DOHH2 (cell line): ENCODE data around the gene IGF2BP3.

Experiments
- CTCF ChIP-seq: fragments of 200-600 bp; sonication (generic); IDR thresholded peaks from one replicate; pipeline ENCODE4 v1.5.1; 2014; ENCODE audit warnings: antibody characterized with exemption, mild to moderate bottlenecking, low read depth, low read length; ENCODE audit not compliant: poor library complexity, severe bottlenecking
- EZH2phosphoT487 ChIP-seq: fragments of 200-600 bp; sonication (generic); IDR thresholded peaks from 2 replicates; pipeline ENCODE4 v1.6.1; 2017; ENCODE audit warnings: borderline replicate concordance, mild to moderate bottlenecking, antibody characterized with exemption, low read length, moderate library complexity, mixed read lengths

- TF ChIP-seq EZH2phosphoT487: no peak
- no peak for TF ChIP-seq CTCF
Measured at GRCh38 chr7:23404546-23405239, 65.6 kb downstream of the IGF2BP3 start.
